HG03097 (cell line): Measurements from ENCODE around the gene WNT9A.
"Not testable (repeated sequence)": the region's sequence is repeated elsewhere in the genome, so short reads cannot be mapped to it uniquely, and the experiment has no call there.

ENCODE experiments used
- ATAC-seq: cut with Tn5 transposase; IDR thresholded peaks from one replicate; pipeline ENCODE4 v1.9.1; 2021; ENCODE audit not compliant: unreplicated experiment, low FRiP score

WNT9A gene

GRCh38 chr1:227889047-227889862 is 58.5 kb downstream of the WNT9A start:
- ATAC-seq: no peak

GRCh38 chr1:227888404-227889046 is 59.2 kb downstream of the WNT9A start:
- no peak for ATAC-seq

GRCh38 chr1:227887697-227888403 is 59.9 kb downstream of the WNT9A start:
- no peak for ATAC-seq

- no peak for ATAC-seq
Observed at GRCh38 chr1:227886993-227887696, 60.6 kb downstream of the WNT9A start.

GRCh38 chr1:227886503-227886961 is 61.2 kb downstream of the WNT9A start:
- ATAC-seq: no peak

GRCh38 chr1:227885648-227886502 is 61.9 kb downstream of the WNT9A start:
- no peak for ATAC-seq

- no peak for ATAC-seq
Observed at GRCh38 chr1:227885135-227885647, 62.5 kb downstream of the WNT9A start.

- ATAC-seq: no peak
Observed at GRCh38 chr1:227884370-227885134, 63.2 kb downstream of the WNT9A start.

- ATAC-seq: no peak
Observed at GRCh38 chr1:227883641-227884301, 64.0 kb downstream of the WNT9A start.

GRCh38 chr1:227883073-227883520 is 64.6 kb downstream of the WNT9A start:
- ATAC-seq: no peak

- no peak for ATAC-seq
Observed at GRCh38 chr1:227880342-227880924, 67.3 kb downstream of the WNT9A start.

- ATAC-seq: not testable (repeated sequence)
Observed at GRCh38 chr1:227877810-227878209, 69.9 kb downstream of the WNT9A start.

GRCh38 chr1:227871892-227872291 is 75.8 kb downstream of the WNT9A start:
- not testable (repeated sequence) for ATAC-seq

- no peak for ATAC-seq
Observed at GRCh38 chr1:227870366-227870765, 77.4 kb downstream of the WNT9A start.

GRCh38 chr1:227869851-227870305 is 77.9 kb downstream of the WNT9A start:
- no peak for ATAC-seq

- no peak for ATAC-seq
Observed at GRCh38 chr1:227869279-227869842, 78.4 kb downstream of the WNT9A start.
